HG02610 (cell line): ENCODE results near the gene SORCS2.

Experiments
- ATAC-seq: cut with Tn5 transposase; IDR thresholded peaks from one replicate; pipeline ENCODE4 v1.9.1; 2021; ENCODE audit warnings: mild to moderate bottlenecking, moderate library complexity; ENCODE audit not compliant: unreplicated experiment

The SORCS2 gene

DNA sequence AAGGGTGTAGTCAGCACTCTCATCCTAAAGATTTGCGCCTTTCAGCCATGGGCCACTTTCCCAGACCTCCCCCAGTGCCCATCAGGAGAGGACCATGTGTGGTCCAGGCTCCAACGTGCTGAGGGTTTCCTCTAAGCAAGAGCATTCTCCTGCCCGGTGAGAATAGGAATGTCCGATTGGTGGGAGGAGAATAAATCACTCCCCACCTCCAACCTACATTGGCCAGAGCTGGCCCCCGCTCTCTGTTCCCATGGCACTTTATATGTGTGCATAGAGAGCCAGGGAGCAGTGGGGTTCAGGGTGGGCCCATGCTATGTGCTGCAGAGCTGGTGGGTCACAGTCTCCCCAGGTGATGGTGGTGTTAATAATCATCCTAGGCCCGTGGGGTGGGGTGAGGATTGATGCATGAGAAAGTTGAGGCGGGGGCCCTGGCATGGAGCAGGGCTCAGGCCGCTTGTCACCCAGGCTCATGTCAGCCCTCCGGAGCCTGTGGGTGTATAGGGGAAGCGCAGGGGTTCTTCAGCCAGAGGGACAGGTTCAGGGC is 6.8 kb upstream of the SORCS2 start:
- ATAC-seq, result no peak

DNA sequence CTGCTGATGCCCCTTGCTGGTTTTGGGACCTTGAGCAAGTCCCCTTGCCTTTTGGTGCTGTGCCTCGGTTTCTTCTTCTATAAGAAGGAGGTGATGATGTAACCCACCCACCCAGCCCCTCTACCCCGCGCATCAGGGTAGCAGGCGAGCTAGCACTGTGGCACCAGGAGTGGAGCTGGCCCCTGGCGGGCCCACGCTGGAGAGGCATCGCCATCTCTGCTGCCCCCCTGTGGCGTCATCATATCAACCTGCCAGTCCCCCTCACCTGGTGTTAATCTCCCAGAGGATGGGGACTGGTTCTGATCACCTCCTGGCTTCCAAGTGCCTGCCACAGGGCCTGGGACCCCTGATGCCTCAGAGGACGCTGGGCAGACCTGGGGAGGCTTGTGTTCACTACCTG is 6.3 kb upstream of the SORCS2 start:
- ATAC-seq, result no peak

DNA sequence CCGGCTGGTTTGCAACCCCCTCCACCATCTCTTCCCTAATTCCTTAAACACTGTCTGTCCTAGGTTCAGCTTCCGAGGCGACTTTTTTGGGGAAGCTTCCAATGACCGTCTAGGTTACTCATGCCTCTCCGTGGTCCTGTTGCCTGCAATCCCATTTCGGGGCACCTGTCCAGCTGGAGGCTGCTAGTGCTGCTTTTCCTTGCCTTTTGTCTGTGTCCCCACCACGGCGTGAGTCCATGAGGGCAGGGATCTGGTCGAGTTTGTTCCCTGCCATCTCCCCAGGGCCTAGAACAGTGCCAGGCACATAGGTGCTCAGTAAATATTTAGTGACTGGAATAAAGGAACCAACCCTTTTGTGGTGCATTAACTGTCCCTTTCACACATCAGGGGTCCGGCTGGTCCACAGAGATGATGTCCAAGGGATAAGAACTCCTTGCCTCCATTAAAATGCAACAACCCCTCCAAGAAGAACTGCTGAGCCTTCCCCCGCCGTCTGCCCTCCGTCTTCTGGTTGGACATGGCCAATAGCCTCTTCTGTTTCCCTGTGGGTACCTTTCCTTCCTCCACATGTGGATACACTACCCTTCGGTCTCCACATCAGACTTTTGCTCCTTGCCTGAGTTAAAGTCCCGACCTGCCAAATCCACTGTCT is 5.7 kb upstream of the SORCS2 start:
- ATAC-seq, result no peak

DNA sequence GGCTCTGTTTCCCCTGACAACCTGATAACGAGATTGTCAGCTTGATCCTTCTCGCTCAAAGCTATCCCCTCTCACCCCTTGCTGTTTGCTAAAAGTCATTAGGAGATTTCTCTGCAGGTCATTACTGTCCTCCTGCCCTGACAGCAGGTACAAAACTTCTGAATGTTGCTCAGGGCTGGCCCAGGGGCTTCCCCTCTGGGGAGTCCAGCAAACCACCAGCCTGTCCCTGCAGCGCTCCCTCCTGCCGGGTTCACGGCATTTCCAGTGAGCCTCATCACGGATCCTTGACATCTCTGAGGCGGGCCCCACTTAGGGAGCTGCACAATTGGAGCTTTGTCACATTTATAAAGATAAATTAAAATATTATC is 5.2 kb upstream of the SORCS2 start:
- ATAC-seq, result no peak

DNA sequence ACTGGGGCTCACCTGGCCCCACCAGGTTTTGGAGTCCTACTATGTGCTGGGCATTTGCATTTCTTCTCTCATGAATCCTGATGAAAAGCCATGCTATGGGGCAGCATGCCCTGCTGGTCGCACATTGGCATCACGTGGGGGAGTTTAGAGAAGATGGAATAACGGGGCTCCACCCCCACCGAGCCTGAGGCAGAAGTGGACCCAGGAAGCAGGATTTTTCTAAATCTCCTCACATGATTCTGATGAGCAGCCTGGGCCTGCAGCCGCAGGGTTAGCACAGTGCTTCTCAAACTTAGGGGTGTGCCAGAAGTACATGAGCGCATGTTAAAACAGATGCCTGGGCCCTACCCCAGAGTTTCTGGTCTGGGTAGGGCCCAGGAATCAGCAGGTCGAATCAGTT is 4.6 kb upstream of the SORCS2 start:
- ATAC-seq, result no peak

DNA sequence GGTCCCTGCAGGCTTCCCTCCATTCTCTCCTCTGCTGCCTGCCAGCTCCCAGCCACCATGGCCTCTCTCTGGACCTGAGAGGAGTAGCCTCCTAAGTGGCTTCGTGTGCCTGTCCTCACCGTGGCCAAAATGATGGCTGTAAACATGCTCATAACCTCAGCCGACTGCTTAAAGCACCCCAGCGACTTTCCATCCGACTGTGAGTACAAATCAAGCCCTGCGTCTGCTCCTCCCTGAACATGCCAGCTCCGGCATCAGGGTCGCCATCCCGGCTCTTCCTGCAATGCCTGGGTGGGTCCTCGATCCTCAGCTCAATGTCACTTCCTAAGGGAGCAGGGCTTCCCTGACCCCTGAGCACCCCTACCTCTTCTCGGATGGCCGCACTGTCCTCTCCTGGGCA is 3.3 kb upstream of the SORCS2 start:
- no peak for ATAC-seq

DNA sequence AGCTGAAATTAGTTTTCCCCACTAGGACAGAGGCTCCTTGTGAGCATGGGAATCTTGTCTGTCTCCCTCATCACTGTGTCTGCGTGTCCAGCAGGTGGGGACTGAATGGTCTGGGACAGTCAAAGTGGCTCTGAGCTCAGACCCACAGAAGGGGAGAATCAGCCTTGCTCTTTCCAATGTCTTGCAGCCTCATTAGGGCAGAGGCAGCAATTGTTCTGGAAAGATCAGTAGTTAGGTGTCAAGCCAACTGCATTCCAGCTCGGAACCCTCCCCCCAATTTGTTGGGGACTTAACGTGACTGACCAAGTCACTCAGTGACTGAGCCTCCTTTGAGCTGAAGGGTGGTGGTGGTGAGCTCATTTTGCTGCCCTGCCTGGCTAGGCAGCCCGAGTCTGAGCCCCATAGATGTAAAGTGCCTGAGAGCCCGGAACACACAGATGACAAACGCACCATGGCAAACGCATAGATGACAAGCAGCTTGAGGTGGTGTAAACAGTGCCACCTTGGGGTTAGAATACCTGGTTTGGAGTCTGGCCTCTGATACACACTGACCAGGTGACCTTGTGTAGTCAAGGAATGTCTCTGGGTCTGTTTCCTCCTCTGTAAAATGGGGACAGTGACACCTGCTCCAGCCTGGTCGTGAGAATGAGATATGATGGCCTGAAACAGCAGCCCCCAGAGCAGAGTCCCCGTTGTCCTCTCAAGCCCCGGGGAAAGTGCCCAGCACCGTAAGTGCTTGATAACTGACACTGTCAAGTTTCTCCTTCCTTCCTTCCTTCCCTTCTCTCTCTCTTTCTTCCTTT is 2.7 kb upstream of the SORCS2 start:
- ATAC-seq, result no peak

DNA sequence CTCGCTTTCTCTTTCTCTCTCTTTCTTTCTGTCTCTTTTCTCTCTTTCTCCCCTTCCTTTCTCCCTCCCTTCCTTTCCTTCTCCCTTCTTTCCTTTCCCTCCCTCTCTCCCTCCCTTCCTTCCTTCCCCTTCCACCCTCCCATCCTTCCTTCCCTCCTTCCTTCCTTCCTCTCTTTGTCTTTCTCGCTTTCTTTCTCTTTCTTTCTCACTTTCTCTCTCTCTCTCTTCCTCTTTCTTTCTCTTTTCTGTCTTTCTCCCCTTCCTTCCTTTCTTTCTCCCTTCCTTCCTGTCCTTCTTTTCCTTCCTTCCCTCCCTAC is 2.1 kb upstream of the SORCS2 start:
- ATAC-seq, result no peak

DNA sequence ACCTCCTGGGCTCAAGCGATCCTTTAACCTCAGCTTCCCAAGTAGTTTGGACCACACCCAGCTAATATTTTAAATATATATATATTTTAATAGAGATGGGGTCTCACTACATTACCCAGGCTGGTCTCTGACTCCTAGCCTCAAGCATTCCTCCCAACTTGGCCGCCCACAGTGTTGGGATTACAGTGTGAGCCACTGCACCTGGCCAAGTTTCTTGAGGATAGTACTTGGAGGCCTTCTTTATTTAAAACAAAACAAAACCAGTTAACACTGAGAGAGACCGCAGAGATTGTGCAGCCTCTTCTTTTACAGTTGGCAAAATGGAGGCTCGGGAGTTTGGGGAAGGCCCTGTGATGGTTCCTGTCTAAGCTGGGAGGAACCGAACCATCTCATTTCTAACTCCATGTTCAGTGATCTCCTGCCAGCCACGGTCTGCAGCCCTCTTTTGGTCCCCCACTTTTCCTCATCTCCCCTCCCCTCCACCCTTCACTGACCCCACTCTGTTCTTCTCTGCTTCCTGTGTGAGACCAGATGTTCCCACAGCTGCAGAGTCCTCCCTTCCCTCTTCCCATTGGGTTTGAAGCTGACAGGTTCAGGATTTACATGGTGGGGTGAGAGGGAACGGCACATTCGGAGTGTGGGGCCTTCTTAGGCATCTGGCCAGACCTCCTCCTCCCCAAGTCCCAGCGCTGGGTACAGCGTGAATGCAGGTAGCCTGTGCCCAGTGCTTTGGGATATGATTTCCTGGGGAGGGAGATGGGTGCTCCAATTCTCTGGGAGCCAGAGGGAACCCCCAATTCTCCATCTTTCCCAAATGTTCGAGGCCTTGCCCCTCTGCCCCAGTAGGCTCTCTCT is 1.4 kb upstream of the SORCS2 start:
- ATAC-seq, result no peak

DNA sequence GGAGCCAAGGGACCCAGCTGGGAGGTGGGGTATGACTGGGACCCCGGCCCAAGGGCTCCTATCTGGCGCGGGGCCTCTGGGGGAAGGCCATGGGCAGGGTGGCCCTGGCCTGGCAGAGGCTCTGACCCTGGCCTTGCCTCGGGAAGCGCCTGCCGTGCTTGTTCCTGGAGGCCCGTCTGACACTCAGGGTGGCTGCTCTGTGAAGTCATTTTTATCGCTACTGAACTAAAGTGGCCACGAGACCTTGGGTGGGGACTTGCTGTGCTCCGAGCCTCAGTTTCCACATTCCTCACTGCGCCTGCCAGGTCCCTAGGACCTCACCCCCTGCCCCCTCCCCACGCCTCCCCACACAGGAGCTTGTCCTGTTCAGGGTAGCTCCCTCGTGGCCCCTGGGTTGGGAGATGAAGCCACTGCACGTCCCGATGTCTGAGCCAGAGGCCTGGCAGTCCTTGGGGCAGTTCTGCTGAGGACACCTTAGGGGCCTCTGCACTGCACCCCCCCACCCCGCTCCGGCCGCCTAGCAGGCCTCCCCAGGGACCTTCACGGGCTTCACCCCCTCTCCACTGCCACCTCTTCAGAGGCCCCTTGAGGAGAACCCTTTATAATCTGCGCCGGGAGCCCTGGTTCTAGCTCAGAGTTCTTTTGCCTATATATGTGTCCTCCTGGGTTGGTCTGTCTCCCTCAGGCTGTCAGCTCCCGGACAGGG is 639 bp upstream of the SORCS2 start:
- no peak for ATAC-seq

DNA sequence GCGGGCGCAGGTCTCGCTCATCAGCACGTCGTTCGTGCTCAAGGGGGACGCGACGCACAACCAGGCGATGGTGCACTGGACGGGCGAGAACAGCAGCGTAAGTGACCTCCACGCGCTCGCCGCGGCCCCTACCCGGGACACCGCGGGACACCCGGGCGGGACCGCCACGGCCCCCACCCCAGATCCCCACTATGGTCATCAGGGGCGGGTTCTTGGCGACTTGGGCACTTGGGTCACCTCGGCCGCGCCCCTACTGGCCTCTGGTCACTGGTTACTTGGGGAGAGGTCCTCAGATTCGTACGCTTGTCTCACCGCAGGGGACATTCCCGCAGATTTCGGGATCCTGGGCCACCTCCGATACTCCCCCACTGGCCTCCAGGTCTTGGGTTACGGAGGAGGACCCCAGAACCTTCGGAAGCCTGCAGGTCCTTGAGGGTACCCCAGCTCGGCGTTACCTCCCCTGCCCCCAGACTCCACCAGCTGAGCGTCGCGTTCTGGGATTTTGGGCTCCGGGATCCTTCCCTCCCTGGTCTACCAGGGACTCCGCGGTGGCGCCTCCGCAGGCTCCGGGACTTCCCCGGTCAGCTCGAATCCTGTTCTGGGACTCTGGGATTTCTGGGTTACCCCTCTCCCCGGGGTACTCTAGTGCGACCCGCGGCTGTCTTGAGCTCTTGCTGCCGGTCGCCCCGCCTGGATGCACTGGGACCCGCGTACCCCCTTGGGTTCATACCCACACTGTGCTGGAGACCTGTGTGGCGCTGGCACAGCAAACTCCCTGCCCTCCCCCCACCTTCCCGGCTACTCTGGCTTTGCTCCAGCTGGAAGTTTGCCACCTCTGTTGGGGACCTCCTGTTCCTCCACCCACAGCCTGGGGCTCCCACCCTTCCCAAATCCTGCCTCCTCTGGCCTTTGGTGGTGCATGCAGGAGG is 956 bp downstream of the SORCS2 start:
- no peak for ATAC-seq

DNA sequence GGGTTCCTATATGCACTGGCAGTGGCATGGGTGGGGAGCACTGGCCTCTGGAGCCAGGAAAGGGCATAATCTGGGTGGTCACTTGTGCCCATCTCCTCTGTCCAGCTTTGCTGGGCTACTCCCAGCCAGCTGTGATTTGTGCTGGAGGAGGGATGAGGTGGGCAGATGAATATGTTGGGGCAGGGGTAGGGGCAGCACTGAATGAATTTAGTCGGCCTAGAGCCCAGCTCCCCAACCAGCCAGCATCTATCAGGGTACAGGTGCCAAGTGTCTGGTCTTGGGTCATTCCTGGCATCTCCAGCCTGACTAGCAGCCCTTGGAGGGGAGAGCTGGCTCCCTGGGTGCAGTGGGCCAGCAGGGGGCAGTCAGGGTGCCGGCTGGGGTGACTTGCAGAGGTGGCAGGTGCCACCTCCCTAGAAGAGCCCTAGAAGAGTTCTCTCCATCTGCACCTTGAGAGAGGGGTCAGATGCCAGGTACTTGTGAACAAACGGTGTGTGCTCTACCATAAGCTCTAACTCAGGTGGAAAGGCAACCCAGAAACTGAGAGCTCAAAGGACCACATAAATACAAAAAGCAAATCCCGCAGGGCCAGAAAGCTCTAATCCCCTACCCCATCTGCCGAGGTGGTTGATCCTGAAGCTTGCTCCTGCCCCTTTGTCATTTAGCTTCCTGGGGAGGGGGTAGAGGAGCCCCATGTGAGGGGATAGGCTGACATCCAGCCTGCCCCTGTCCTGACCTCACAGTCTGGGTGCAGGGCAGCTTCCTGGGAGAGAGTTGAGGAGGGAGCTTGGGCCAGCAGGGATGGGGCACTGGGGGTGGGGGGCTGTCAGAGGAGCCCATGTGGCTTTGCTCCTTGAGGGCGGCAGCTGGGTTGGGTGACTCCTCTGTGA is 2.2 kb downstream of the SORCS2 start:
- ATAC-seq, result no peak

DNA sequence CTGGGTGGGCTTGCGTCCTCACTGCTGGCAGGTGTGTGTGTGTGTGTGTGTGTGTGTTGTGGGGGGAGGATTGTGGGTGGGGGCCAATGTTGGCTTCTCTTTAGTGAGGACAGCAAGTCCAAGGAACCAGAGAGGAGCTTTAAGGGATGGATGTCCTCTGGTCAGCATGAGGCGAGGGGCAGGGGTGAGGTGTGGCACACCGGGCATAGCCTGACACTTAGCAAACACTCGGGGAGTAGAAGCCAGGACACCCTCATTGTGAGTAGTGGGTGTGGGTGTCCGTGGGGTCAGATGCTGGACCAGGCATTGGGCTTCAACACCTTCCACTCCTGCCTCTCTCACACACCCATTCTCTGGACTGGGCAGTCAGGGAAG is 2.8 kb downstream of the SORCS2 start:
- no peak for ATAC-seq

DNA sequence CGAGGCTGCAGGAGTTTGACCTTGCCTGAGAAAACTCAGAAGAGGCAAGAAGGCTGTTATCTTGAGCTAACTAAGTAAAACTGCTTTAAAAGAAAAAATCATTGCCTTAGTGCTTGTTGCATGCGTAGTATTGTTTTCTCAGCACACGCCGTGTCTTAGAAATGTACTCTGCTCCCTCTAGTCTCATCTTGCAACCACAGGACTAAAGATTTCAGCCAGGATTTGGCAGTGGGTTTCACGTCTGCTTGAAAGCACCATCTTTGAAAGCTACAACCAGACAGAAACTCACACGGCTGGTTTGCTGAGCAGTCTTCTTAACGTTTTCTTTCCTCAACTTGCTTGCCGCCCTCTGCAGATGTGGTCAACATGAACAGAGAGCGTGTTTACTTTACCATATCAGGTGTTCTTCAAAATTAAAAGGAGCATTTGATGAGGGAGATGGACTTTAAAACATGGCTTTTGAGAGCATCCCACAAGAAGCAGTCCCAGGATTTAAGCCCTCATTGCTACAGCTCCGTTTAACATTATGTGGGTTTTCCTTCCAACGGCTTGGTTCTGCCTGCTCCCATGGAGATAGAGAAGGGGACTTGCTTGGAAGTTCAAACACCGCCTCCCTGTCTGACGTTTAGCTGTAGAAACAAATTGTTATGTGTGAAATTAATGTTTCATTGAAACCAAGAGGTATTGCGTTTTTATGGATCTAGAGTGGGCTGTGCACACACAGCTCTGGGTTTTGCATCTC is 3.4 kb downstream of the SORCS2 start:
- no peak for ATAC-seq

DNA sequence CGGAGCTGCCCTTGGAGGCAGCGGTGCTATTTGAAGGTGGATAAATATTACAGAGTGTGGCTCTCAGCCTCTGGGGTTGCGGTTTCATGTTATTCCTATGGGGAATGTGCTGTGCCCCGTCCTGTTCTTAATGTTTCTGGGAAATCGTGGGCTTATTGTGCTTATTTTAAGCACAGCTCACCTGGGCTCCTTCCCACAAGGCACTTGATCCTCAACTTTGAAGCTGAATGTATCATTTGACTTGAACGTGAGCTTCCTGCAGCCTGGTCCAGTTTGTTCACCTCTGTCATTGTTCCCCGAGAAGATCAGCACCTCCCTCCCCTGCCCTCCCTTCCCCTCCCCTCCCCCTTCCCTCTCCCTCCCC is 3.9 kb downstream of the SORCS2 start:
- ATAC-seq, result no peak

DNA sequence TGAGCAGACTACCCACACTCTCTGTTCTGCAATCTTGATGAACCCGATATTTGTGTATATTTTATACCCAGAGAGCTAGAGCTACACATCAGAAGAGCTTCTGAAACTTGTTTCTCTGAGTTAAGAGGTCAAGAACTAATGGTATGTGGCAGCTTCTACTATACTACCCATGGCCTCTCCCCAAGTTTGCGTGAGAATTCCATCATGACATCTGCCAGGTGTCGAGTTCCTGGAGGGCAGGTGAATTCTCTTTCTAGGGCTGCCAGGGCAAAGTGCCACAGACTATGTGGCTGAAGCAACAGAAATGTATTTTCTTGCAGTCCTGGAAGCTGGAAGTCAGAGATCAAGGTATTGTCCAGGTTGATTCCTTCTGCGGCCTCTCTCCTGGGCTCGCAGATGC is 4.4 kb downstream of the SORCS2 start:
- no peak for ATAC-seq

DNA sequence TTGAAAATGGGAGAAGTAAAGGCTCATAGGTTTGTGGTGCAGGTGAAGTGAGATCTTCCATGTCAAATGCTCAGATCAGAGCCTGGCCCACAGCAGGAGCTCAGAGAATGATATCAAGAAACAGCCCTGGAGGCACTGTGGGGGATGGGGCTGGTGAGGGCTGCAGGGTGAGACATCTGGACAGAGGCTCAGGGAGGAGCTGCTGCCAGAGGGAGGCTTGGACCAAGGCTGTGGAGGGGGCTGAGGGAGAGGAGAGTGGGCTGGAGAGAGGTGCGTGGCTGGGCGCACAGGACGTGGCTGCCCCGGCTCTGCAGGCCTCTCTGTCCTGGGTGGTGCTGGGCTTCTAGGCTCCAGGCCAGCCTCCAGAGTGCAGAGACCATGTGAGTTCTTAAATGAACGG is 5.6 kb downstream of the SORCS2 start:
- no peak for ATAC-seq

DNA sequence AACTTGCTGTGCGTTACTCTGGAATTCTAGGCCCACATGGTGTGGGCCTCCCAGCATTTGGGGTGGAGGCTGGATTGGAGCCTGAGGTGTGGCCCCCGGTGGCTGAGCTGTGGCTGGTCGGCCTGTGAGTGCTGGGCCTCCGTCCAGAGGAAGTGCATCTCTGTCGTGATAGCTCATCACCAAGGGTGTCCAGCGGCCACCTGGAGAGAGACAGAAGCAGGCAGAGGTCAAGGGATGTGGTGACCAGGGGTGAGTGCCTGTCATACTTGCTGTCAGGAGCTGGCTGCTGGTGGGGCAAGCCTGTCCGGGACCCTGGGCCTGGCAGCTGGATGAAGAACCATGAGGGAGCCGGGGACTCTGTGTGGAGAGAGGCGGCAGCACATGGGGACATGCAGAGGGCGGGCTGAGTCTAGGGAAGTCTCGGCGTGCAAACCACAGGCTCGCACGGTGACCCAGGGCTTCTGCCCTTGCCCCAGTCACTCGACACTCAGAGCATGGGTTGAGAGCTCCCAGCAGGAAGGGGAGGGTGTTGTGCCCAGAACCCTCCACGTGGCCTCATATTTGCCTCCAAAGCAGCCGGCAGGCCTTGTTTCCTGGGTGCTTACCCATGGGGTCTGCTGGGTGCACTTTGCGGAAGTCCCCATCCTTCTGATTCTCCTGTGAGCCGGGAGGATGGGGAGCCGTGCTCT is 6.2 kb downstream of the SORCS2 start:
- no peak for ATAC-seq
